ENCODE measurements around the gene SYK.

DNA sequence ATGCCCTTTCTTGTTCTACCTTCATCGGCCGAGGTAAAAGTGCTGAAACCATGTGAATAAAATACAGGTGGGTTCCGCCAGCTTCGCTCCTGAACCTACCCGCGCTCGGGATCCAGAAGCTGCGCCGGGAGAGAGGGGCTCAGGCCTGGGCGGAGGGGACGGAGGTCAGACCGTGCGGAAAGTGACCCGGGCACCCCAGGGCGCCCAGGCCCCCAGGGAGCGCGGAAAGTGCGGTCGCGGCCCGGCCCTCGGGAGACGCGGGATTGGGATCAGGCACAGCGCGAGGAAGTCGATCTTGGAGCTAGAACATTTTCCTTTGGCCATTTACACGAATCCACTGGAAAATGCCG is 329 bp downstream of the SYK start:
- TF ChIP-seq, protein P1, sequence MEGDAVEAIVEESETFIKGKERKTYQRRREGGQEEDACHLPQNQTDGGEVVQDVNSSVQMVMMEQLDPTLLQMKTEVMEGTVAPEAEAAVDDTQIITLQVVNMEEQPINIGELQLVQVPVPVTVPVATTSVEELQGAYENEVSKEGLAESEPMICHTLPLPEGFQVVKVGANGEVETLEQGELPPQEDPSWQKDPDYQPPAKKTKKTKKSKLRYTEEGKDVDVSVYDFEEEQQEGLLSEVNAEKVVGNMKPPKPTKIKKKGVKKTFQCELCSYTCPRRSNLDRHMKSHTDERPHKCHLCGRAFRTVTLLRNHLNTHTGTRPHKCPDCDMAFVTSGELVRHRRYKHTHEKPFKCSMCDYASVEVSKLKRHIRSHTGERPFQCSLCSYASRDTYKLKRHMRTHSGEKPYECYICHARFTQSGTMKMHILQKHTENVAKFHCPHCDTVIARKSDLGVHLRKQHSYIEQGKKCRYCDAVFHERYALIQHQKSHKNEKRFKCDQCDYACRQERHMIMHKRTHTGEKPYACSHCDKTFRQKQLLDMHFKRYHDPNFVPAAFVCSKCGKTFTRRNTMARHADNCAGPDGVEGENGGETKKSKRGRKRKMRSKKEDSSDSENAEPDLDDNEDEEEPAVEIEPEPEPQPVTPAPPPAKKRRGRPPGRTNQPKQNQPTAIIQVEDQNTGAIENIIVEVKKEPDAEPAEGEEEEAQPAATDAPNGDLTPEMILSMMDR (IDR thresholded peaks at IDR 0.05), result no peak
- no peak for TF ChIP-seq POLR2A (IDR thresholded peaks at IDR 0.05)

Data from vagina (tissue), 2 donors.